Stimulated activated naive CD8-positive, alpha-beta T cell treated with anti-CD3 and anti-CD28 coated beads, Interleukin-15, amount 100 ng/mL, for 72 hours (primary cell): ENCODE results near the gene SOX11.

Experiments used
- ATAC-seq: fragments of 150-1000 bp; cut with Tn5 transposase; 2 replicates; pipeline ENCODE4 v1.10.0; 2021; ENCODE audit warnings: mild to moderate bottlenecking, moderate library complexity
- DNase-seq, 2 donors: peaks; one replicate each; pipeline ENCODE4 v3.0.0; 2021 to 2022
- H3K27ac Mint-ChIP-seq, 2 donors: one replicate each; pipeline ENCODE4 v1.8.0; 2022; ENCODE audit warnings: mild to moderate bottlenecking in 2 of 2, mixed read lengths in 2 of 2, moderate library complexity in 2 of 2
- H3K27me3 Mint-ChIP-seq: one replicate; pipeline ENCODE4 v1.8.0; 2022; ENCODE audit warnings: mixed read lengths
- H3K4me1 Mint-ChIP-seq: one replicate; pipeline ENCODE4 v1.8.0; 2022; ENCODE audit warnings: mild to moderate bottlenecking, mixed read lengths
- H3K4me3 Mint-ChIP-seq, 2 donors: one replicate each; pipeline ENCODE4 v1.8.0; 2022; ENCODE audit warnings: mild to moderate bottlenecking in 2 of 2, mixed read lengths in 2 of 2, moderate library complexity in 1 of 2
- H3K9me3 Mint-ChIP-seq, 2 donors: one replicate each; pipeline ENCODE4 v1.8.0; 2022; ENCODE audit warnings: mixed read lengths in 2 of 2

The SOX11 gene

GRCh38 chr2:5685225-5685624, 7.0 kb upstream of the SOX11 start:
- Mint-ChIP-seq H3K9me3 (peaks cover 5 to 10% of the 10 kb centered on the region in 2 donors), H3K27ac (no peak overlapping the region), H3K4me3 (no peak overlapping the region), H3K27me3 (peaks cover 58% of the 10 kb centered on the region), H3K4me1 (no peaks in the 10 kb centered on the region)
- DNase-seq (no peak), ATAC-seq (no peak)

GRCh38 chr2:5686068-5686467, 6.1 kb upstream of the SOX11 start:
- H3K27me3 Mint-ChIP-seq, result peaks cover 58% of the 10 kb centered on the region
- DNase-seq, result no peak
- peaks cover 7% of the 10 kb centered on the region for H3K4me1 Mint-ChIP-seq

GRCh38 chr2:5686536-5686935, 5.6 kb upstream of the SOX11 start:
- H3K4me1 Mint-ChIP-seq, result peaks cover 11% of the 10 kb centered on the region
- H3K27ac Mint-ChIP-seq, result no peak overlapping the region
- no peak overlapping the region for H3K4me3 Mint-ChIP-seq
- DNase-seq, result no peak
- peaks cover 5% of the 10 kb centered on the region in 2 donors for H3K9me3 Mint-ChIP-seq
- ATAC-seq, result no peak
- peaks cover 58% of the 10 kb centered on the region for H3K27me3 Mint-ChIP-seq

More at GRCh38 chr2:5686068-5686467, 6.1 kb upstream of the SOX11 start:
- Mint-ChIP-seq H3K9me3 (peaks cover 5 to 6% of the 10 kb centered on the region in 2 donors), H3K4me3 (no peak overlapping the region), H3K27ac (no peak overlapping the region)
- no peak for ATAC-seq

- H3K4me1 Mint-ChIP-seq, result peaks cover 24% of the 10 kb centered on the region
- peaks cover 83% of the 10 kb centered on the region for H3K27me3 Mint-ChIP-seq
- H3K4me3 Mint-ChIP-seq, result no peak overlapping the region
- ATAC-seq (no peak), DNase-seq (no peak)
- no peak overlapping the region for H3K27ac Mint-ChIP-seq
- H3K9me3 Mint-ChIP-seq, result peaks cover 0 to 5% of the 10 kb centered on the region in 2 donors
Measured at GRCh38 chr2:5689750-5690149, 2.4 kb upstream of the SOX11 start.

- Mint-ChIP-seq H3K27me3 (peaks cover 85% of the 10 kb centered on the region), H3K4me1 (peaks cover 25% of the 10 kb centered on the region), H3K27ac (no peak overlapping the region), H3K9me3 (peaks cover 0 to 5% of the 10 kb centered on the region in 2 donors), H3K4me3 (no peak overlapping the region)
- ATAC-seq (no peak), DNase-seq (no peak)
Measured at GRCh38 chr2:5690286-5690685, 1.9 kb upstream of the SOX11 start.

- Mint-ChIP-seq H3K9me3 (peaks cover 0 to 5% of the 10 kb centered on the region in 2 donors), H3K27ac (peak overlapping the region in 1 of 2 donors; percentile 48), H3K4me3 (peak overlapping the region; percentile 65 to 76), H3K4me1 (peaks cover 30% of the 10 kb centered on the region), H3K27me3 (peaks cover 86% of the 10 kb centered on the region)
- ATAC-seq, result no peak
- no peak for DNase-seq
Measured at GRCh38 chr2:5690718-5691220, 1.4 kb upstream of the SOX11 start.

- Mint-ChIP-seq H3K27me3 (peaks cover 88% of the 10 kb centered on the region), H3K4me3 (peak overlapping the region; percentile 65 to 76), H3K4me1 (peaks cover 35% of the 10 kb centered on the region), H3K9me3 (peaks cover 0 to 5% of the 10 kb centered on the region in 2 donors), H3K27ac (no peak overlapping the region)
- ATAC-seq (no peak), DNase-seq (no peak)
Measured at GRCh38 chr2:5691221-5691984, 781 bp upstream of the SOX11 start.

GRCh38 chr2:5692561-5693286, 540 bp downstream of the SOX11 start:
- H3K27me3 Mint-ChIP-seq, result peaks cover 75% of the 10 kb centered on the region
- DNase-seq, result no peak
- H3K27ac Mint-ChIP-seq, result no peak overlapping the region
- peaks cover 35% of the 10 kb centered on the region for H3K4me1 Mint-ChIP-seq
- no peak for ATAC-seq
- H3K9me3 Mint-ChIP-seq, result peaks cover 0 to 5% of the 10 kb centered on the region in 2 donors
- peak overlapping the region in 1 of 2 donors; percentile 56 for H3K4me3 Mint-ChIP-seq

GRCh38 chr2:5693287-5694201, 1.4 kb downstream of the SOX11 start:
- peaks cover 73% of the 10 kb centered on the region for H3K27me3 Mint-ChIP-seq
- peak overlapping the region; percentile 49 to 65 for H3K4me3 Mint-ChIP-seq
- H3K27ac Mint-ChIP-seq, result no peak overlapping the region

GRCh38 chr2:5694306-5694705, 2.1 kb downstream of the SOX11 start:
- Mint-ChIP-seq H3K27ac (no peak overlapping the region), H3K4me3 (no peak overlapping the region), H3K27me3 (peaks cover 72% of the 10 kb centered on the region), H3K9me3 (peaks cover 0 to 5% of the 10 kb centered on the region in 2 donors), H3K4me1 (peaks cover 35% of the 10 kb centered on the region)
- DNase-seq (no peak), ATAC-seq (no peak)

More at GRCh38 chr2:5693287-5694201, 1.4 kb downstream of the SOX11 start:
- DNase-seq (no peak), ATAC-seq (no peak)
- Mint-ChIP-seq H3K9me3 (peaks cover 0 to 5% of the 10 kb centered on the region in 2 donors), H3K4me1 (peaks cover 35% of the 10 kb centered on the region)

GRCh38 chr2:5695654-5696403, 3.6 kb downstream of the SOX11 start:
- peaks cover 71% of the 10 kb centered on the region for H3K27me3 Mint-ChIP-seq

GRCh38 chr2:5696404-5696944, 4.3 kb downstream of the SOX11 start:
- no peak overlapping the region for H3K27ac Mint-ChIP-seq
- H3K4me3 Mint-ChIP-seq, result peak overlapping the region; percentile 74 to 75
- peak; percentile 55 for ATAC-seq
- DNase-seq, result no peak
- no peaks in the 10 kb centered on the region for H3K9me3 Mint-ChIP-seq
- peaks cover 71% of the 10 kb centered on the region for H3K27me3 Mint-ChIP-seq
- peaks cover 25% of the 10 kb centered on the region for H3K4me1 Mint-ChIP-seq

More at GRCh38 chr2:5695654-5696403, 3.6 kb downstream of the SOX11 start:
- DNase-seq, result no peak
- no peak for ATAC-seq
- H3K4me3 Mint-ChIP-seq, result peak overlapping the region; percentile 74 to 75
- H3K27ac Mint-ChIP-seq, result peak overlapping the region in 1 of 2 donors; percentile 96
- H3K4me1 Mint-ChIP-seq, result peaks cover 31% of the 10 kb centered on the region
- peaks cover 0 to 3% of the 10 kb centered on the region in 2 donors for H3K9me3 Mint-ChIP-seq

GRCh38 chr2:5696945-5697521, 4.8 kb downstream of the SOX11 start:
- H3K27me3 Mint-ChIP-seq, result peaks cover 69% of the 10 kb centered on the region
- ATAC-seq (peak; percentile 39), DNase-seq (no peak)
- H3K9me3 Mint-ChIP-seq, result no peaks in the 10 kb centered on the region
- H3K27ac Mint-ChIP-seq, result no peak overlapping the region
- peaks cover 25% of the 10 kb centered on the region for H3K4me1 Mint-ChIP-seq
- peak overlapping the region; percentile 47 to 59 for H3K4me3 Mint-ChIP-seq

GRCh38 chr2:5697562-5697961, 5.4 kb downstream of the SOX11 start:
- peaks cover 67% of the 10 kb centered on the region for H3K27me3 Mint-ChIP-seq
- peaks cover 23% of the 10 kb centered on the region for H3K4me1 Mint-ChIP-seq
- no peak overlapping the region for H3K4me3 Mint-ChIP-seq
- H3K9me3 Mint-ChIP-seq, result no peaks in the 10 kb centered on the region
- H3K27ac Mint-ChIP-seq, result no peak overlapping the region
- DNase-seq, result no peak
- ATAC-seq, result no peak
